Measurements from ENCODE around the gene STRN4.
"Not testable (repeated sequence)": the region's sequence is repeated elsewhere in the genome, so short reads cannot be mapped to it uniquely, and the experiment has no call there.

Gene STRN4

DNA sequence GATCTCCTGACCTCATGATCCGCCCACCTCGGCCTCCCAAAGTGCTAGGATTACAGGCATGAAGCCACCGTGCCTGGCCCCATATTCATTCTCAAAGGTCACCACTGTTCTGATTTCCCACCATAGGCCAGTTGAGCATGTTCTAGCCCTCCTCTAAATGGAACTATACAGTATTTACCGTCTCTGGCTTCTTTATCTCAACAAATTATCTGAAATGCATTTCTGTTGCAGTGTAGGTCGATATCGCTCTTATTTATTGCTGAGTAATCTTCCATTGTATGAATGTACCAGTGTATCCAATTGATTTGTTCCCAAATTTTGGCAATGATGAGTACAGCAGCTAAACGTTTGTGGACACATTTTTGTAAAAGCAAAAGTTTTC, 26.8 kb upstream of the STRN4 start:
- DNase-seq (ENCODE audit: low read depth) = no peak
- H3K4me3 ChIP-seq (ENCODE audit: control insufficient read depth, low read depth, low read length) = no peak overlapping the region

DNA sequence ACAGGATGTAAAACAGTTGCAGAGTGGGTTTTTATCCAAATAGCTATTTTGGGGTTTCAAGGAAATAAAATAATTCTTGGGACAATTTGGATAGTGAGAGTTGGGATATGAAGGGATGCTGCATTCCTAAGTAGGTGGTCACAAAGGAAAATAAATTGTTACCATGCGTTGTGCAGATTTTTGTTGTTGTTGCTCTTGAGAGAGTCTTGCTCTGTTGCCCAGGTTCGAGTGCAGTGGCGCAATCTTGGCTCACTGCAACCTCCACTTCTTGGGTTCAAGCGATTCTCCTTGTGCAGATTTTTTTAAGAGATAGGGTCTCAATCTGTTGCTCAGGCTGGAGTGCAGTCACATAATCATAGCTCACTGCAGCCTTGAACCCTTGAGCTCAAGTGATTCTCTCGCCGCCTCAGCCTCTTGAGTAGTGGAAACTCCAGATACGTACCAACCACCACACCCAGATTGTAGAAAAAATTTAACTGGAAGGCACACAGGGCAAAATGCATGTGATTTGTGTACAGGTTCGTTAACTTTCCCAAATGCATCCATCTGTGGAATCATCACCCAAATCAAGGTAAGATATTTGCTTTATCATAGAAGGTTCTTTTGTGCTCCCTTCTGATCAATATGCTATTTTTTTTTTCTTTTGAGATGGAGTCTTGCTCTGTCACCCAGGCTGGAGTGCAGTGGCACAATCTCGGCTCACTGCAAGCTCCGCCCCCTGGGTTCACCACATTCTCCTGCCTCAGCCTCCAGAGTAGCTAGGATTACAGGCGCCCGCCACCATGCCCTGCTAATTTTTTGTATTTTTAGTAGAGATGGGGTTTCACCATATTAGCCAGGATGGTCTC, 26.1 kb upstream of the STRN4 start:
- no peak overlapping the region for H3K4me3 ChIP-seq (ENCODE audit: control insufficient read depth, low read depth, low read length)
- TF ChIP-seq, protein P1, sequence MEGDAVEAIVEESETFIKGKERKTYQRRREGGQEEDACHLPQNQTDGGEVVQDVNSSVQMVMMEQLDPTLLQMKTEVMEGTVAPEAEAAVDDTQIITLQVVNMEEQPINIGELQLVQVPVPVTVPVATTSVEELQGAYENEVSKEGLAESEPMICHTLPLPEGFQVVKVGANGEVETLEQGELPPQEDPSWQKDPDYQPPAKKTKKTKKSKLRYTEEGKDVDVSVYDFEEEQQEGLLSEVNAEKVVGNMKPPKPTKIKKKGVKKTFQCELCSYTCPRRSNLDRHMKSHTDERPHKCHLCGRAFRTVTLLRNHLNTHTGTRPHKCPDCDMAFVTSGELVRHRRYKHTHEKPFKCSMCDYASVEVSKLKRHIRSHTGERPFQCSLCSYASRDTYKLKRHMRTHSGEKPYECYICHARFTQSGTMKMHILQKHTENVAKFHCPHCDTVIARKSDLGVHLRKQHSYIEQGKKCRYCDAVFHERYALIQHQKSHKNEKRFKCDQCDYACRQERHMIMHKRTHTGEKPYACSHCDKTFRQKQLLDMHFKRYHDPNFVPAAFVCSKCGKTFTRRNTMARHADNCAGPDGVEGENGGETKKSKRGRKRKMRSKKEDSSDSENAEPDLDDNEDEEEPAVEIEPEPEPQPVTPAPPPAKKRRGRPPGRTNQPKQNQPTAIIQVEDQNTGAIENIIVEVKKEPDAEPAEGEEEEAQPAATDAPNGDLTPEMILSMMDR (IDR thresholded peaks at IDR 0.05; ENCODE audit: control insufficient read depth, insufficient read depth, low read depth, low read length, missing control alignments) = no peak
- DNase-seq (ENCODE audit: low read depth) = no peak

More for the DNA sequence above, 26.8 kb upstream of the STRN4 start:
- TF ChIP-seq, protein P1 (IDR thresholded peaks at IDR 0.05; ENCODE audit: control insufficient read depth, insufficient read depth, low read depth, low read length, missing control alignments) = no peak

DNA sequence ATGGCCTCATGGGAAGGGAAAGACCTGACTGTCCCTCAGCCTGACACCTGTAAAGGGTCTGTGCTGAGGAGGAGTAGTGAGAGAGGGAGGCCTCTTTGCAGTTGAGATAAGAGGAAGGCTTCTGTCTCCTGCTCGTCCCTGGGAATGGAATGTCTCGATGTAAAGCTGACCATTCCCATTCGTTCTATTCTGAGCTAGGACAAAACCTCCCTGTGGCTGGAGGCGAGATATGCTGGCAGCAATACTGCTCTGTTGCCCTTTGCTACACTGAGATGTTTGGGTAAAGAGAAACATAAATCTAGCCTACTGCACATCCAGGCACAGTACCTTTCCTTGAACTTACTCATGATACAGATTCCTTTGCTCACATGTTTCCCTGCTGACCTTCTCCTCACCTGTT, 22.5 kb upstream of the STRN4 start:
- H3K4me3 ChIP-seq (ENCODE audit: control insufficient read depth, low read depth, low read length); DNase-seq (ENCODE audit: low read depth): not testable (repeated sequence)

DNA sequence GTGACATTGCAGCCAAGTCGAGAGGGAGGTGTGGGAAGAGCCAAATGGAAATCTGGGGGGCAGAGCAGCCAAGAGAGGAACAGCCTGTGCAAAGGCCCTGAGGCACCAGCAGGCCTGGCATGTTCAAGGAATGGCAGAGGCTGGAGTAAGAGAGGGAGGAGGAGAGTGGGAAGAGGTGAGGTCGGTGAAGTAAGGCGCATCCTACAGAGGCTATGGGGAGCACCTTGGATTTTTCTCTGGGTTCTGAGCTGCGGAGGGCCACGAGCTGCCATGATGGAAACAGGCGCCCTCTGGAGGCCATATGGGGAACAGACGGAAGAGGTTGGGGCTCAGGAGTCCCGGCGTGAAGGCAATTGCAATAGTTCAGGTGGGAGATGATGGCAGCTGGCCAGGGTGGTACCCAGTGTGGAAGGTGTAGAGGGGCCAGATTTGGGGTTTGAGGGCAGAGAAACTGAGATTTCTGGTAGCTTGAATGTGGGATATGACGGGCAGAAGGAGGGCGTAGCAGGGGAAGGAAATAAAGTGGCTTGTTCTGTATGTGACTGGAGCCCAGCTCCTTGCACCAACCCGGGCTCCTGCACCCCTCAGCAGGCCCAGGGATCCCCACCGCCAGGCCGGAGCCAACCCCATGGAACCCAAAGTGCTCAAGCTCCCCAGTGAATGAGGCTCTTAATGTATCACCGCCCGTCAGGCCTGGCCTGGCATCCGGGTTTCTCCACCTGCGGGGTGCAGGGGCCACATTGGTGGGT, 20.5 kb upstream of the STRN4 start:
- TF ChIP-seq, protein P1 (IDR thresholded peaks at IDR 0.05; ENCODE audit: control insufficient read depth, insufficient read depth, low read depth, low read length, missing control alignments) = peak; percentile 69
- no peak for DNase-seq (ENCODE audit: low read depth)
- no peak overlapping the region for H3K4me3 ChIP-seq (ENCODE audit: control insufficient read depth, low read depth, low read length)

DNA sequence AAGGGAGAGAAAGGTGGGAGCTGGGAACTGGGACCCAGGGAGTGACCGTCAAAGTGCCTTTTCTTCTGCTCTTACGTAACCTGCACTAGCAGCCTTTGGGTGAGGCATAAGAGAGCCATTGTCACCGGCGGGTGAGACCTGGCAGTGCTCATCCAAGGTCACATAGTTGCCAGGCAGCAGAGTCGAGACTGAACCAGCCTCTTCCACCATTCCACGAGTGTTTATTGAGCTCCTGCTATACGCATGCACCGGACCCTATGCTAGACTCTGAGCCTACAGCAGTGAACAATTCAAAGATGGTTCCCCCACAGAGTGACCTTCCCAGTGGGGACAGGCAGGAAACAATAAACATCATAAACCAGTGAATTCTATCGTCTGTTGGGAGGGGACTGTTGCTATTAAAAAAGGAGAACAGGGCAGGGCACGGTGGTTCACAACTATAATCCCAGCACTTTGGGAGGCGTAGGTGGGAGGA, 18.6 kb upstream of the STRN4 start:
- TF ChIP-seq, protein P1 (IDR thresholded peaks at IDR 0.05; ENCODE audit: control insufficient read depth, insufficient read depth, low read depth, low read length, missing control alignments) = no peak
- DNase-seq (ENCODE audit: low read depth) = no peak
- H3K4me3 ChIP-seq (ENCODE audit: control insufficient read depth, low read depth, low read length) = no peak overlapping the region

DNA sequence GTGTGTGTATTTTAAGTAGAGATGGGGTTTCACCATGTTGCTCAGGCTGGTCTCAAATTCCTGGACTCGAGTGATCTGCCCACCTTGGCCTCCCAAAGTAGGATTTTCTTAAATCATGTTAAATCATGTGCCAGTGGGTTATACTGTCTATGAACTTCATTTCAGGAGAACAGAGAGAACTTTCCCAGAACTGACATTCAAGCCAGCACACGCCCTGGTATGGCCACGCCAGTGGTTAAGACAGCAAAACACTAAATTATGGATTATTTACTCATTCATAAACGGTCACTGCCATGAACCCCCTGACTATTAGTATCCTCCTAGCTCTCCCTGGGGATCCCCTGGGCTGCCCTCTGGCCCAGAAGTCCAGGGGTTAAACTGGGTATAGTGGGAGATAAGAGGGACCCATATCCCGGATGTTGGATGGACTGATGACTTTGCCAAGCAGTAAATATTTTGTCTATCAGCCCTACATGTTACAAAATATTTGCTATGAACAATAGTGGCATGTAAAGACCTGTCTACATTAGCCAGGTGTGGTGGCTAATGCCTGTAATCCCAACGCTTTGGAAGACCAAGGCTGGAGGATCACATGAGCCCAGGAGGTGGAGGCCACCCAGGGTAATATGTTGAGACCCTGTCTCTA, 16.1 kb upstream of the STRN4 start:
- no peak for DNase-seq (ENCODE audit: low read depth)
- TF ChIP-seq, protein P1 (IDR thresholded peaks at IDR 0.05; ENCODE audit: control insufficient read depth, insufficient read depth, low read depth, low read length, missing control alignments) = no peak
- no peak overlapping the region for H3K4me3 ChIP-seq (ENCODE audit: control insufficient read depth, low read depth, low read length)

Measured in AG09309 (cell line).